HG03457 (cell line): Measurements from ENCODE around the gene ADAR.

Experiments
- ATAC-seq: cut with Tn5 transposase; IDR thresholded peaks from one replicate; pipeline ENCODE4 v1.9.1; 2021; ENCODE audit warnings: moderate number of reproducible peaks; ENCODE audit not compliant: unreplicated experiment

The ADAR gene

GRCh38 chr1:154558720-154559465, 49.1 kb downstream of the ADAR start:
- peak; percentile 85 for ATAC-seq

DNA sequence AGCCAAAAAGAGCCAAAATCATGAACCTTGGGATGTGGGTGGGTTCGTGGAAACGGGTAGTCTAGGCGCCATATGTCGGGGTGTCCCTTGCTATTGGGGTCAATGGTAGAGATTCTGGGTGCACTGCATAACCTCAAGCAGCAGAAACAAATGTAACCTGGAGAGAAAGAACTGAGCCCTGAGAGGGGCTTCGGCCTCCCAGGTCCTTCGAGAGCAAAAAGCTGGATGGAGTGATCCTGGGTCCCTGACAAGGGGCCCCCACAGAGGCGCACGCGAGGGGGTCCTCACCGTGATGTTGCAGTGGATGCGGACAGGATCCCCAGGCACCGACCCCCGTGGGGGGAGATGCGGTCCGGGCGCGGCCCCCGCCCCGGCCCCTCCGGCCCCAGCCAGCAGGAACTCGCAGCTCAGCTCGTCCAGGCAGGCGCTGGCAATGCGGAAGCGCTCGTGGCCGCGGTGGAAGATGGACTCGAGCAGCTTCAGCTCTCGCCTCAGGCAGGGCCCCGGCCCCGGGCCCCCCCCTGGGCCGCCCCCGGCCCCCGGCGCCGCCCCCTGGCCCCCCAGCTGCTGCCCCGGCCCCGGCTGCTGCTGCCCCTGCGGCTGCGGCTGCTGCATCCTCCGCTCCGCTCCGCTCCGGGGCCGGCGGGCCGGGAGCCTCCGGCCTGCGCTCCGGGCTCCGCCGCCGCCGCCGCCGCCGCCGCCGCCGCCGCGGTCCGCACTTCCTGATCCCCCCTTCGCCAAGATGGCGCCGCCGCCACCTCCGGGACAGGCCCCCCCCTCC, 49.9 kb downstream of the ADAR start, which contains the start of gene UBE2Q1:
Gene UBE2Q1, minus strand, starts transcription at position 724 of the 781 bp plus-strand sequence. Its CDS starts 109 bp downstream, at position 615.
- no peak for ATAC-seq

DNA sequence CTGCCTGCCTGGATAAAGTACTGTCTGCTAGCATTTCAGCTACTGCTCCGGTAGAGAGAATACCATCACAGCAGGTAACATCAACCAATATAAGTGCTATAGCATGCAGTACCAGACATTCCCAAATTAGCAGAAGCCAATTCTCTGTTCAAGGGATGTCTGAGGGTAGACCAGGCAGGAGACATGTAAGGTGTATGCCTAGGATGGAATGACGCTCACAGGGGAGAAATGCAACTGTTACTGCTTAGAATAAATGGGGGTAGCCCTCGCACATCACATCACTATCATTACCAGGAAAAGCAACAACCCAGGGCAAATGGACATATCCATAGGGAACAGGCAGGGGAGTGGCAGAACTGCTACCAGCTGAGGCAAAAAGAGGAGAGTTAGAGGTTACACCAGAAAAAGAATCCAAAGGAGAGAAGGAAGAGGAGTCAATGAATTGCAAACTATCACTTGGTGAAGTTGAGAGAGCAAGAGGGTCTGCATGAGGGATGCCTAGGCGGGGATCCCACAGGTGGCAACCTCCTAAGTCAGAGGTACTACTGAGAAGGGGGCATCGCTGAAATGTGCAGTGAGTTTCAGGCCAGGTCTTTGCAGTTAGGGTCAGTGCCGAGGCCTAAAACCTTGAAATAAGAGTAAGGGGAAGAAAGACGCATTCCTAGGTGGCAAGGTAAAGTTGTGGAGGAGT, 50.6 kb downstream of the ADAR start:
- ATAC-seq = no peak

DNA sequence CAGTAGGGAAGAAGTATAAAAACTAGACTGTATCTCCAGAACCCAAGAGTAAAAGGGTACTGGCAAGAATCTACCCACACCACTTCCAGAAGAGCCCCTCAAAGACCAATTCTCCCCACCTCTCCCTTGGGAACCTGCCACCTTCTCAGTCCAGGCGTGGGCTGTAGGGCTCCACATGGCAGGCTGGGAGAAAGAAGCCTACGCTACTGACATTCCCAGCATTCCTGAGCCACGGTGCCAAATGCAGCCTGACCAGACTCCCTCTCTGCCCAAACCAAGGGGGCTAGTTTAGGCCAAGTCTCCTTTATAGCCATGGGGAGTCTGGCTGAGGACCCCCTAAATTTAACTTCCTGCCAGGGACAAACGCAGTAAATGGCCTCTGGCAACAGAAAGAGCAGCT, 51.6 kb downstream of the ADAR start:
- no peak for ATAC-seq

DNA sequence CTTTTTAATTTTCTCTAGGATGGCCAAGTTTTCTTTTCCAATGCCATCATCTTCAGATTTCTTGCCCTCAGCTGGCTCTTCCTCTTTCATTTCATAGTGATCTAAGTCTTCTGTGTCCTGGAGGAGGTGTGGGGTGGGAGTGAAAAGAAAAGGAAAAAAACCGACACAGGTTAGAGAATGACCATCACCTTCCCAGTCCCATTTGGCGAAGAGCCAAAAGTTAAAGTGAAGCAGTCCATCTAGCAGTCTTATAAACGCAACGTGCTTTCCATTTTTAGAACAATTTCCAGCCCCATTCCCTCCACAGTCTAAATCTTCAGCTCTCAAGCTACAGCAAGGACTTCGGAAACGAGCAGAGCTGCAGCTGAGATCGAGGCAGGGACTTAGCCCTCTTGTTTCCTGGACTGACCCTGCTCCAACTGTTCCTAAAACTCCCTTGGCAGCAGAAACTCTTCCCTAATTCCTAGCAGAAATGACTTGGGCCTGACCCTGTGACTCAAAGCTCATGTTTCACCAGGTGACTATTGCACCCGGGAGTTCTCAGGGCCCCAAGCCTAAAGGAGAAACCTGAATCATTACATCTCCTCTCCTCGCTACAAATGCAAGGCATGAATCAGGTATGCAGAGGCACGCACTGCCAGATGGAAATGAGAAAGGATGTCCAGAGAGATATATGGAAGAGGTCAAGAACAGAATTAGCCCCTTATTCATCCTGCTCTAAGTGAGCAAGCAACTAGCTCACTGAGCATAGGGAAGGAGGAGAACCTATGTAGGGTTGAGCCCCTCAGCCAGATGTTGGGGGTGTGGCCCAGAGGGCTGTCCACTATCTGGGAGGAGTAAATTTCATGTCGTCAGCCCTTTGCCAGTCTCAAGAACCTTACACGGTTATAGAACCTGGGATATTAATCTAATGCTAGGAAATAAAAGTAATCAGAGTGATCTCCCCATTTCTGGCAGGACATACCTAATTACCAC, 54.6 kb downstream of the ADAR start:
- no peak for ATAC-seq

GRCh38 chr1:154552036-154552435, 56.0 kb downstream of the ADAR start:
- ATAC-seq = no peak

GRCh38 chr1:154551474-154551873, 56.5 kb downstream of the ADAR start:
- no peak for ATAC-seq

GRCh38 chr1:154550657-154551056, 57.3 kb downstream of the ADAR start:
- no peak for ATAC-seq

GRCh38 chr1:154550070-154550469, 57.9 kb downstream of the ADAR start:
- ATAC-seq = no peak

DNA sequence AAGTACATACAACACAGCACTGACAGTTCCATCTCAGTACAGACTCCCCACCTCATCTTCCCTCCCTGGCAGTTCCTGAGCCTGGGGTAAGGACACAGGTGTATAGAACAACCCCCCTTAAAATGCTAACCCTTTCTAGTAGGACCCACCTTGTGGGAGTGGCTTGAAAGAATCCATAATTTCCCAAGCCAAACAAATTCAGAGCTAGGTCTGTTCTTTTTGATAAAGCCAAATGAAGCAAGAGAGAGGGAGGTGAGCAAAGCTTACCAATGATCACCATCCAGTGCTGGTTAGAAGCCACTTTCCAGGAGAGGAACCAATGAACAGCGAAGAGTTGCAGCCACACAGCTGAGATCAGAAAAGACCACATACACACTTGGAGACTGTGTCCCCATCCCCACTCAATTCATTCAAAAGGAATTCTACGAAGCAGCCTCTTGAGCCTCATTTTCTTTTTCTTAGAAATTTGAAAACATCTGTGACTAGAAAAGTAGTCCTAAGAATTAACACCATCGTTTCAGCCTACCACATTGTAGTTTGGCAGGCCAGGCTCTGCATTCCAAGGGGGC, 58.7 kb downstream of the ADAR start:
- no peak for ATAC-seq

GRCh38 chr1:154548028-154548427, 60.0 kb downstream of the ADAR start:
- ATAC-seq = no peak

DNA sequence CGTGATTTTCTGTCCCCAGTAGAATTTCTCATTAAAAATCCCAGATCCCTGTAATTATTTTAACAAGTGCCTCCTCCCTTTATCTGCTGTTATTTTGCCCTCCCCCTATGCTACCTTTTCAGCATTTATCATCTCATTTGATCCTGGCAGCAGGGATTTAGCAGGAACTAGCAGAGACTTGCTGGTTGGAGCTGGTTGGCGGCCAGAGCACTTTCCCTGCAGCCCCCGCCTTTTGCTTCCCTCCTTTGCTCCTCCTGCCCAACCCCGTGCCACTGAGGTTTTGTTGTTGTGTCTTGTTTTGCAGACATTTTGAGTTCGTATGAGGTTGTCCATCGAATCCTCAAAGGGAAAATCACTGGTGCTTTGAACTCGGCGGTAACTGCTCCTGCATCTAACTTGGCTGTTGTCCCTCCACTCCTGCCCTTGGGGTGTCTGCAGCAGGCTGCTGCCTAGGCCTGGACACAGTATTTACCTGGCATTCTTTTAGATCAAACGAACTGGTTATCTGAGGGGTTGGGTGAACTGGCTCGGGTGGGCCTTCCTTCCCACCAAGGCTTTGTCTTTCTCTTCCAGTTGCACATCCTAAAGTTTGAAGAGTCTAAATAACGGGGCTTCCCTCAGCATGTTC, 60.8 kb downstream of the ADAR start:
- no peak for ATAC-seq

DNA sequence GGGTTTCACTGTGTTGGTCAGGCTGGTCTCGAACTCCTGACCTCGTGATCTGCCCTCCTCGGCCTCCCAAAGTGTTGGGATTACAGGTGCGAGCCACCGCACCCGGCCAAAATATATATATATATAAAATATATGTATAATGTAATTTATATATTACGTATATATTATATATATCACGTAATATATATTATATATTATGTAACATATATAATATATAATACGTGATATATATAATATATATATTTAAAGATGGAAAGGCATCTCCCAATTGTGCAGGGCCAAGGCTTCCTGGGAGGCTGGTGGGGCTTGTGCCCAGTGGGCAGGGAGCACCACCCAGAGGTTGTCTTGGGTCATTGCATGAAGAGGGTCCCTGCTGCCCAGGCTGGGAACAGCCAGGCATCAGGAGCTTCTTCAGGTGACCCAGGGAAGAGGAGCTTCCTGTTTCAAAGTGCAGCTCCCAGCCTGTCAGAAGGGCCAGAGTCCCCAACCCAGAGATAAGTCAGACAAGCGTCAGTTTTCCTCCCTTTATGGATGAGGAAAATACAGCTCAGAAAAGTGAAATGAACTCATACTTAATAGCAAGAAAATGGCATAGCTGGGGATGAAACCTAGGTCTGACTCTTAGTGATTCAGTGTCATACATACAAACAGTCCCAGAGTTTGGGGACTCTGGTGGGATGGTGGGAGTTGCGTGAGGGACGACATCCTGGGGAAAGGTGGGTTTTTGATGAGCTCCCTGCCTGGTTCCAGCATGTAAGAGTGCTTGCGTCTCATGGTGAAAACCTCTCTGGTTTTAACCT, 61.5 kb downstream of the ADAR start:
- ATAC-seq = no peak

DNA sequence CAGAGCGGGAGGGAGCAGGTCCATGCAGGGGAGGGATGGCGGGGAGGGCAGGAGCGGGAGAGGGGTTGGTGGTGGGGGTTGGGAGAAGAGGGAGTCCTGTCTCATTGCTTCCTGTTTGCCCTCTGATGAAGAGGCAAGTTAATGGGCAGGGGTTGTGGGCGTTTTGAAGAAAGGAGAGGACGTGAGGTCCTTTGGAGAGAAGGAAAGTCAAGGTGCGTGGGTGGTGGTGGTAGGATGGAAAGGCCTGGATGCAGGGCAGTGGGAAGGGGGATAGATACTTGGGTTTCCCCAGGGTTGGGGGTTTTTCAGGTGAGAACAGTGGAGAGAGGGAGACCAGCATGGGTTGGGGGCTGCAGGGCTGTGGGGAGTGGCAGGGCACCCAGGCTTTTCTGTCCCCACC, 66.8 kb downstream of the ADAR start:
- no peak for ATAC-seq

DNA sequence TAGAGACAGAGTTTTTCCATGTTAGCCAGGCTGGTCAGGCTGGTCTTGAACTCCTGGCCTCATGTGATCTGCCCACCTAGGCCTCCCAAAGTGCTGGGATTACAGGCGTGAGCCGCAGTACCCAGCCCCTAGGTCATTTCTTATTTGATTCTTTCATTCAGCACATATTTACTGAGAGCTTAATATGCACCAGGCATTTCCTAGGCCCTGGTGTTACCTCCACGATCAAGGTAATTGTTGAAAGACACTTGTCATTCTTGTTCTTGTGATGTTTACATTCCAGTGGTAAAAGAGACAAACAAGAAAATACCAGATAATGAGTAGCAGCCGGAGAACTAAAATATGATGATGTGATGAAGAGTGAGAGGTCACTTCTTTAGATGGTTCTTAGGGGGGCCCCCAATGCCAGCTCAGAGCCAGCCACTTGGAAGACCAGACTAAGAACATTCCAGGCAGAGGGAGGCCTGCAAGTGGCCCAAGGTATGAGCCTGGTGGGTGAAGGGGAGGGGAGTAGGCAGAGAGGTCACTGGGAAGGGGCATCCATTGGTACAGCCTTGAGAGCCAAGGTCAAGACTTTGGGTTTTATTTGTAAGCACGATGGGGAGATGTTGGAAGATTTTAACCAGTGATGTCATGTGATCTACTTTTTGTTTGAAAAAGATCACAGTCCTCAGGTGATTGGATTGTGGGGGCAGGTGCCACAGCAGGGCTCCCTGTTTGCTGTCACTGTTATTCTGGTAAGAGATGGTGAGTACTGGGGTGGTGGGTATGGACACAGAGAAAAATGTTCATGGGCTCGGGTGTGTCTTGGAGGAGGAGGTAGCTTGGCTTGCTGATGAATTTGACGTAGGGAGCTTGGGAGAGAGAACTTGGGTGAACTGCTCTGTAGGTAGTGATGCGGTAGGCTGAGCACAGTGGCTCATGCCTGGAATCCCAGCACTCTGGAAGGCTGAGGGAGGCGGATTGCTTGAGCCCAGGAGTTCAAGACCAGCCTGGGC, 68.2 kb downstream of the ADAR start:
- no peak for ATAC-seq

DNA sequence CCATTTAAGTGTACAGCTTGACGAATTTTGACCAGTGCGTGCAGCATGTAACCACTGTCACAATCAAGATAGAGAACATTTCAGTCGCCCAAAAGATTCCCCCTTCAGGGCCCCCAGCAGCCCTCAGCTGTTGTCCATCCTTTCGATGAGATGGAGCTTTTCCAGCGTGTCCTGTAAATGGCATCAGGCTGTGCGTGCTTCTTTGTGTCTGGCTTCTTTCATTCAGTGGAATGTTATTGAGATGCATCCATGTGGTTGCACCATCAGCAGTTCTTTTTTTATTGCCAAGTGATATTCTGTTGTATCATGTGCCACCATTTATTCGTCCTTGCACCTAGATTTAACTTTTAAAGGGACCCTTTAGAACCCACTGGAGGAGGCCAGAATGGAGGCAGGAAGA, 71.4 kb downstream of the ADAR start:
- ATAC-seq = no peak

- no peak for ATAC-seq
Measured at GRCh38 chr1:154533952-154534844, 73.8 kb downstream of the ADAR start.
